H9 (cell line): ENCODE measurements around the gene RNF130. TPM values are rescaled to one million over a fixed set of nuclear protein-coding genes. Genes with fewer than 3 reads are reported as not detected.

ENCODE experiments used
- DNase-seq: peaks from one replicate; pipeline ENCODE4 v3.0.0-alpha.2; 2017
- H2AFZ ChIP-seq: one replicate; pipeline ENCODE4 v1.6.1; 2013; ENCODE audit warnings: mild to moderate bottlenecking, low read length, control low read depth, moderate library complexity
- H2AK5ac ChIP-seq: 2 replicates; pipeline ENCODE4 v1.6.1; 2013; ENCODE audit warnings: low read length, control low read depth, mixed read lengths; ENCODE audit not compliant: insufficient read length
- H2BK120ac ChIP-seq: one replicate; pipeline ENCODE4 v1.6.1; 2013; ENCODE audit warnings: low read depth, mild to moderate bottlenecking, low read length, control low read depth, inconsistent platforms; ENCODE audit not compliant: poor library complexity, severe bottlenecking
- H2BK12ac ChIP-seq: 2 replicates; pipeline ENCODE4 v1.6.1; 2013; ENCODE audit warnings: low read length, control low read depth, mixed read lengths, low read depth; ENCODE audit not compliant: insufficient read length
- H2BK15ac ChIP-seq: 2 replicates; pipeline ENCODE4 v1.6.1; 2013; ENCODE audit warnings: low read depth, low read length, control low read depth
- H2BK20ac ChIP-seq: one replicate; pipeline ENCODE4 v1.6.1; 2013; ENCODE audit warnings: low read depth, mild to moderate bottlenecking, low read length, control low read depth, inconsistent platforms; ENCODE audit not compliant: poor library complexity, severe bottlenecking
- H2BK5ac ChIP-seq: 2 replicates; pipeline ENCODE4 v1.6.1; 2013; ENCODE audit warnings: low read length, control low read depth, mixed read lengths; ENCODE audit not compliant: insufficient read length
- H3K14ac ChIP-seq: 2 replicates; pipeline ENCODE4 v1.6.1; 2013; ENCODE audit warnings: low read length, control low read depth; ENCODE audit not compliant: insufficient read depth
- H3K18ac ChIP-seq: 2 replicates; pipeline ENCODE4 v1.6.1; 2013; ENCODE audit warnings: low read depth, mild to moderate bottlenecking, mixed read lengths, low read length, control low read depth; ENCODE audit not compliant: insufficient read length
- H3K23ac ChIP-seq: 2 replicates; pipeline ENCODE4 v1.6.1; 2013; ENCODE audit warnings: low read length, control low read depth, mixed read lengths, low read depth; ENCODE audit not compliant: insufficient read length
- H3K23me2 ChIP-seq: 2 replicates; pipeline ENCODE4 v1.6.1; 2013; ENCODE audit warnings: low read depth, mild to moderate bottlenecking, mixed read lengths, low read length, control low read depth; ENCODE audit not compliant: insufficient read length, poor library complexity, severe bottlenecking
- H3K27ac ChIP-seq: 2 replicates; pipeline ENCODE4 v1.5.1; 2013; ENCODE audit warnings: low read length, control low read depth, mixed read lengths, low read depth; ENCODE audit not compliant: insufficient read length
- H3K27me3 ChIP-seq: 2 replicates; pipeline ENCODE4 v1.6.1; 2013; ENCODE audit warnings: low read length, control low read depth, inconsistent platforms; ENCODE audit not compliant: insufficient read depth
- H3K4ac ChIP-seq: 2 replicates; pipeline ENCODE4 v1.6.1; 2013; ENCODE audit warnings: low read depth, mild to moderate bottlenecking, control low read depth, inconsistent platforms, low read length, moderate library complexity
- H3K4me1 ChIP-seq: 2 replicates; pipeline ENCODE4 v1.6.1; 2013; ENCODE audit warnings: low read length, control low read depth, inconsistent platforms; ENCODE audit not compliant: insufficient read depth
- H3K4me2 ChIP-seq: 2 replicates; pipeline ENCODE4 v1.6.1; 2013; ENCODE audit warnings: low read length, control low read depth, mixed read lengths; ENCODE audit not compliant: insufficient read length, insufficient read depth
- H3K56ac ChIP-seq: 2 replicates; pipeline ENCODE4 v1.6.1; 2013; ENCODE audit warnings: low read depth, mild to moderate bottlenecking, mixed read lengths, low read length, control low read depth; ENCODE audit not compliant: insufficient read length
- H3K79me1 ChIP-seq: 2 replicates; pipeline ENCODE4 v1.6.1; 2013; ENCODE audit warnings: low read depth, mild to moderate bottlenecking, moderate library complexity, low read length, control low read depth, inconsistent platforms; ENCODE audit not compliant: insufficient read depth, poor library complexity, severe bottlenecking
- H3K79me2 ChIP-seq: 2 replicates; pipeline ENCODE4 v1.6.1; 2013; ENCODE audit warnings: low read length, control low read depth, inconsistent platforms; ENCODE audit not compliant: insufficient read depth
- H3K9ac ChIP-seq: 2 replicates; pipeline ENCODE4 v1.6.1; 2013; ENCODE audit warnings: low read length, control low read depth, mixed read lengths; ENCODE audit not compliant: insufficient read length; ENCODE audit errors: extremely low read depth
- H3K9me3 ChIP-seq: one replicate; pipeline ENCODE4 v1.6.1; 2013; ENCODE audit warnings: low read depth, low read length, inconsistent platforms; ENCODE audit not compliant: control insufficient read depth
- H3T11ph ChIP-seq: one replicate; pipeline ENCODE4 v1.6.1; 2013; ENCODE audit warnings: mild to moderate bottlenecking, low read length, control low read depth, inconsistent platforms
- H4K20me1 ChIP-seq: one replicate; pipeline ENCODE4 v1.6.1; 2013; ENCODE audit not compliant: control insufficient read depth, insufficient read length, insufficient read depth
- H4K5ac ChIP-seq: 2 replicates; pipeline ENCODE4 v1.6.1; 2013; ENCODE audit warnings: low read depth, mild to moderate bottlenecking, mixed read lengths, low read length, control low read depth; ENCODE audit not compliant: insufficient read length
- H4K8ac ChIP-seq: replicated peaks from 2 replicates; pipeline ENCODE4 v1.6.1; 2013; ENCODE audit warnings: low read length, control low read depth, mixed read lengths, low read depth; ENCODE audit not compliant: insufficient read length
- H4K91ac ChIP-seq: 2 replicates; pipeline ENCODE4 v1.6.1; 2013; ENCODE audit warnings: low read depth, mild to moderate bottlenecking, moderate library complexity, mixed read lengths, low read length, control low read depth; ENCODE audit not compliant: insufficient read length
- H3K27ac Mint-ChIP-seq, 3 experiments: 2 replicates in 2 of 3; 3 replicates in 1 of 3; pipeline ENCODE4 v1.8.0; 2020 to 2021; ENCODE audit warnings: mixed read lengths in 3 of 3, mild to moderate bottlenecking in 1 of 3, moderate library complexity in 1 of 3
- H3K27me3 Mint-ChIP-seq: 2 replicates; pipeline ENCODE4 v1.8.0; 2021; ENCODE audit warnings: low read depth, mild to moderate bottlenecking, moderate library complexity, mixed read lengths
- H3K36me3 Mint-ChIP-seq, 3 experiments: 2 replicates in 2 of 3; 3 replicates in 1 of 3; pipeline ENCODE4 v1.8.0; 2020 to 2021; ENCODE audit warnings: low read depth in 3 of 3, mixed read lengths in 3 of 3; ENCODE audit not compliant: insufficient read depth in 1 of 3
- H3K4me1 Mint-ChIP-seq, 2 experiments: 2 replicates each; pipeline ENCODE4 v1.8.0; 2020; ENCODE audit warnings: mixed read lengths in 2 of 2
- H3K4me3 Mint-ChIP-seq, 2 experiments: 2 replicates in 1 of 2; 3 replicates in 1 of 2; pipeline ENCODE4 v1.8.0; 2020 to 2021; ENCODE audit warnings: mild to moderate bottlenecking in 2 of 2, mixed read lengths in 2 of 2, moderate library complexity in 1 of 2
- H3K9me3 Mint-ChIP-seq, 2 experiments: 2 replicates in 1 of 2; 3 replicates in 1 of 2; pipeline ENCODE4 v1.8.0; 2020; ENCODE audit warnings: mild to moderate bottlenecking in 2 of 2, mixed read lengths in 2 of 2, moderate library complexity in 1 of 2
- CTCF ChIP-seq: fragments of 200-600 bp; sonication (generic); conservative IDR thresholded peaks from 3 replicates; pipeline ENCODE4 v1.8.0; 2021; ENCODE audit warnings: antibody characterized with exemption, mild to moderate bottlenecking
- WGBS: extraction: QIAGEN DNeasy Blood & Tissue Kit; methylation state at CpG from one replicate; pipeline ENCODE4 v1.1.7; 2013; ENCODE audit warnings: missing lambda C conversion rate, low lambda C conversion rate, mixed read lengths; ENCODE audit not compliant: insufficient read length; ENCODE audit errors: extremely low coverage; 5-methylcytosine and 5-hydroxymethylcytosine counted together
- total RNA-seq: library from RNA; stranded (reverse); gene quantifications from 2 replicates; pipeline ENCODE4 v1.2.1, GENCODE V29; 2021

The RNF130 gene
- total RNA-seq, 1 experiment from 2014 or later, result 80.0 TPM

- Histone ChIP-seq H3K14ac (no peak overlapping the region), H2BK120ac (no peak overlapping the region), H3K4me1 (no peaks in the 10 kb centered on the region), H4K20me1 (no peaks in the 10 kb centered on the region), H4K91ac (no peak overlapping the region), H3K79me2 (no peaks in the 10 kb centered on the region), H3K56ac (no peak overlapping the region), H2BK15ac (no peak overlapping the region), H3K79me1 (no peaks in the 10 kb centered on the region), H3K23me2 (no peaks in the 10 kb centered on the region), H3K27ac (no peak overlapping the region), H3K27me3 (no peaks in the 10 kb centered on the region), H3K9me3 (no peaks in the 10 kb centered on the region), H2AK5ac (no peak overlapping the region), H3K18ac (no peak overlapping the region), H2BK20ac (no peak overlapping the region), H3T11ph (no peak overlapping the region), H4K8ac (no peak overlapping the region), H3K9ac (no peak overlapping the region), H4K5ac (no peak overlapping the region), H3K23ac (no peak overlapping the region), H2AFZ (no peak overlapping the region), H3K4ac (no peak overlapping the region), H3K4me2 (no peak overlapping the region), H2BK12ac (no peak overlapping the region), H2BK5ac (no peak overlapping the region)
- Mint-ChIP-seq H3K27me3 (no peaks in the 10 kb centered on the region), H3K27ac (no peak overlapping the region), H3K4me3 (no peak overlapping the region), H3K4me1 (peaks cover 2 to 15% of the 10 kb centered on the region in 2 experiments; a peak in 3 of 4 replicates), H3K9me3 (no peaks in the 10 kb centered on the region; a peak in 1 of 5 replicates), H3K36me3 (peaks cover 0 to 2% (median 0%) of the 10 kb centered on the region in 3 experiments; a peak in 1 of 7 replicates)
- no peak for TF ChIP-seq CTCF
- WGBS, result no CpG with 5 or more reads among the region's 14 CpGs
- no peak for DNase-seq
Measured at GRCh38 chr5:180115326-180116076, 43.9 kb upstream of the RNF130 start.
